Renal pelvis (tissue), 12 donors: ENCODE measurements around the gene HEATR3. TPM values are rescaled to one million over a fixed set of nuclear protein-coding genes. Genes with fewer than 3 reads are reported as not detected.

Experiments used
- DNase-seq: peaks from one replicate; pipeline ENCODE4 v3.0.0-alpha.2; 2013
- long read RNA-seq, 16 experiments: transcript quantifications; one replicate each; lab custom pipeline, GENCODE V29; 2026
- polyA plus RNA-seq, 3 donors: library from polyadenylated mRNA; unstranded; fragments of 120-200 nt; gene quantifications; one replicate each; pipeline ENCODE4 v1.2.1, GENCODE V29; 2013; ENCODE audit not compliant: insufficient read length in 3 of 3

Gene HEATR3
- 10 to 100 TPM; 20.3 to 25.2 (median 23.2) TPM for polyA plus RNA-seq
- long read RNA-seq, donor 1, partial matches to known transcripts, result 0 of 1 reads
- long read RNA-seq, donor 1, other reads (novel, unspliced or antisense), result 0 of 1 reads
- long read RNA-seq, donor 2, partial matches to known transcripts, result 5 of 6 reads
- long read RNA-seq, donor 2, other reads (novel, unspliced or antisense), result 0 of 6 reads
- long read RNA-seq, donor 3, partial matches to known transcripts, result 0 of 1 reads
- long read RNA-seq, donor 3, other reads (novel, unspliced or antisense), result 0 of 1 reads
- long read RNA-seq, donor 4, result 0 reads
- long read RNA-seq, donor 5, result 0 reads
- long read RNA-seq, donor 6, result 0 reads
- long read RNA-seq, donor 7, partial matches to known transcripts, result 9 of 10 reads
- long read RNA-seq, donor 7, other reads (novel, unspliced or antisense), result 0 of 10 reads
- long read RNA-seq, donor 8, result 0 reads
- long read RNA-seq, donor 9, partial matches to known transcripts, result 0 of 1 reads
- long read RNA-seq, donor 9, other reads (novel, unspliced or antisense), result 0 of 1 reads
- long read RNA-seq, donor 10, partial matches to known transcripts, result 8 of 8 reads
- long read RNA-seq, donor 10, other reads (novel, unspliced or antisense), result 0 of 8 reads
- long read RNA-seq, donor 11, partial matches to known transcripts, result 0 of 1 reads
- long read RNA-seq, donor 11, other reads (novel, unspliced or antisense), result 0 of 1 reads
- long read RNA-seq, donor 12, partial matches to known transcripts, result 0 of 4 reads
- long read RNA-seq, donor 12, other reads (novel, unspliced or antisense), result 0 of 4 reads
- long read RNA-seq, donor 13, partial matches to known transcripts, result 10 of 10 reads
- long read RNA-seq, donor 13, other reads (novel, unspliced or antisense), result 0 of 10 reads
- long read RNA-seq, donor 14, result 0 reads
- long read RNA-seq, donor 15, result 0 reads
- long read RNA-seq, donor 16, partial matches to known transcripts, result 5 of 5 reads
- long read RNA-seq, donor 16, other reads (novel, unspliced or antisense), result 0 of 5 reads

DNA sequence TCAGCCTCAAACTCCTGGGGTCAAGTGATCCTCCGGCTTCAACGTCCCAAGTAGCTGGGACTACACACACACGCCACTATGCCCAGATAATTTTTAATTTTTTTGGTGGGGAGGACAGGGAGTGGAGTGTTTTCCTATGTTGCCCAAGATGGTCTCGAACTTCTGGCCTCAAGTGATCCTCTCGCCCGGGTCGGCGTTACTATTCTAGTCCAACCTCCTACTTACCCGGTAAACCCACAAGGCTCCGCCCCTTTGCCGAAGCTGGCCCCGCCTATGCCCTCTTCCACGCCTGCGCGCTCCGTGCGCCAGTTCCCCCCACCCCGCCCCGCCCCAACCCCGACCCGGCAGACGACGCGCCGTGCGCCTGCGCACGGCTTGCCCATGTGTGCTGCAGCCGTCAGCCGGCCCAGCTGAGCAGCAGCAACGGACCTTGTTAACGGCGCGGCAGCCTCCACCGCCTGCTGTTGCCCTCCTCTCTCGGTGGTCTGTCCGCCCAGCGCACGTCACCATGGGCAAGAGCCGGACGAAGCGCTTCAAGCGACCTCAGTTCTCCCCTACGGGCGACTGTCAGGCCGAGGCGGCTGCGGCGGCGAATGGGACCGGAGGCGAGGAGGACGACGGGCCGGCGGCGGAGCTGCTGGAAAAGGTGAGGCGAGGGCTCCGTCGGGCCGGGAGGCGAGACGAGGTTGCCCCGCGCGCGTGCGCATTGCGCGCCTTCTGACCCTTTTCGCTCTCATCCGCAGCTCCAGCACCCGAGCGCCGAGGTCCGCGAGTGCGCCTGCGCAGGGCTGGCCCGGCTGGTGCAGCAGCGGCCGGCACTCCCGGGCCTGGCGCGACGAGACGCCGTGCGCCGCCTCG is at the start of gene HEATR3:
HEATR3 (plus strand) TSS at position 347 of the 858 bp plus-strand sequence; CDS start at position 509, 162 bp downstream.
- DNase-seq, result peak; percentile 89

DNA sequence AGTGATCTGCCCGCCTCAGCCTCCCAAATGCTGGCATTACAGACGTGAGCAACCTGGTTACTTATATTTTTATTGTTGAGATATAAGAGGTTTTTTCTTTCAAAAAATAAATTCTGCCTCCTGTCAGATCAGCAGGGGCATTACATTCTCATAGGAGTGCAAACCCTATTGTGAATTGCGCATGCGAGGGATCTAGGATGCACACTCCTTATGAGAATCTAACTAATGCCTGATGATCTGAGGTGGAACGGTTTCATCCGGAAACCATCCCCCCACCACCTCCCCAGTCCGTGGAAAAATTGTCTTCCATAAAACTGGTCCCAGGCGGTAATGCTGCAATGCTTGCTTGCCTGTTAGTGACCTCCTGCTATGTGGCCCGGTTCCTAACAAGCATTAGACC is 48.2 kb upstream of the HEATR3 start:
- no peak for DNase-seq

- DNase-seq, result no peak
These were observed 44.2 kb upstream of the HEATR3 start for GRCh38 chr16:50021544-50021943.

DNA sequence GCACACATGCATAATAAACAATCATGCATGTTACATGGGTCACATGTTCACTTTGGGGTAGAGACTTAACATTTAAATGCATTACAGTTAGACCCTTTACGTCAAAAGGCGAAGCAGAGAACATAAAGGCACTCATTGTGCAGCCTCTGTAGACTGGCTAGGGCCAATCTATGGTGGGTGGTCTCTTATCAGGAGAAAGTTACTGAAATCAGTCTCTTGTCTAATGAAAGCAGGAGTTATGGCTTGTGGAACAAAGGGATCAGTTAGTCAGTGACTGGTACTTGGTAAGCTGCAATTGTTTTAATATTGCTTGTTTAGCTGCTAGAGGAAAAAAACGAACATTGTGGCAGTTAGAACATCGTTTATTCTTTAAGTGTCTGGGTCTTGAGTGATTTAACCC is 42.1 kb upstream of the HEATR3 start:
- DNase-seq, result no peak

- no peak for DNase-seq
These were observed 41.6 kb upstream of the HEATR3 start for GRCh38 chr16:50024207-50024606.

GRCh38 chr16:50024684-50025536 is 40.9 kb upstream of the HEATR3 start, which contains the start of gene CNEP1R1:
Gene CNEP1R1, plus strand, starts transcription at chr16:50025225. Its CDS starts 91 bp downstream, at chr16:50025316.
- peak; percentile 97 for DNase-seq

- peak; percentile 31 for DNase-seq
These were observed 40.2 kb upstream of the HEATR3 start for GRCh38 chr16:50025537-50025931.

GRCh38 chr16:50027829-50028228 is 37.9 kb upstream of the HEATR3 start:
- DNase-seq, result no peak

DNA sequence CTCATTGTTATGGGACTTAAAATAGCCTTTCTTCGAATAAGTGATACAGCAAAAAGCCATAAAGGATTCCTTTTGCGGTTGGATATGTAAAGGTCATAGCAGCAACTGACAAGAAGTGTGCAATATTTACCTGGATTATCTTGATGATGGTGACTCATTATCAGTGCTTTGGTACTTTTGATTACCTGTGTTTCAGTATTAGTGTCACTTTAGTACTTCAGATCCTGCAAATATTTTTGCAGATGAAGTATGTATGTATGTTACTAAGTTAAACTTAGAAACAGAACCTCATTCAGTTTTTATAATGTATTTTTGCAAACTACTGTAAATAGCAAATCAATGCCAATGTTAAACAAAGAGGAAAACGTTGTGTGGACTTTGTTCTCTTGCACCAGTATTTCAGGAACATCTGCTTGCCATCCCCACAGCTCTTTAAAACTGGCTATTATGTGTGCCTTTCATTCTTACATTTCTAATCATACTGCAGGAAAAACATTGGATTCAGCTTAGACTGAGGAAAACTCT is 30.2 kb upstream of the HEATR3 start:
- DNase-seq, result no peak

GRCh38 chr16:50036426-50036825 is 29.3 kb upstream of the HEATR3 start:
- no peak for DNase-seq

GRCh38 chr16:50037662-50038220 is 28.0 kb upstream of the HEATR3 start:
- DNase-seq, result no peak

- DNase-seq, result no peak
These were observed 27.5 kb upstream of the HEATR3 start for GRCh38 chr16:50038286-50038685.

GRCh38 chr16:50038756-50039529 is 26.8 kb upstream of the HEATR3 start:
- no peak for DNase-seq

DNA sequence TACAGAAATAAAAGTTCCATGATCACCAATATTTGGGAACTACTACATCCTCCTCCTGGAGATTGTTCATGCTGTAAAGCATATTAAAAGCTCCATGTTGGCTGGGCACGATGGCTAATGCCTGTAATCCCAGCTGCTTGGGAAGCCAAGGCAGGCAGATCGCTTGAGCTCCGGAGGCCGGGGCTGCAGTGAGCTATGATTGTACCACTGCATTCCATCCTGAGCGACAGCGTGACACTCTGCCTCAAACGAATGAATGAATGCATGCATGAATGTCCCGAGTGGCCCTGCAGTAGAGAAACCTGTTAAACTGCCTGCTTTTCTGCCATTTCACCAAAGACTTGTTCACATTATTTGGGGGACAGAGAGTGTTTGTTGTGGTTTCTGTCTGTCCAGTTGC is 25.8 kb upstream of the HEATR3 start:
- DNase-seq, result no peak

DNA sequence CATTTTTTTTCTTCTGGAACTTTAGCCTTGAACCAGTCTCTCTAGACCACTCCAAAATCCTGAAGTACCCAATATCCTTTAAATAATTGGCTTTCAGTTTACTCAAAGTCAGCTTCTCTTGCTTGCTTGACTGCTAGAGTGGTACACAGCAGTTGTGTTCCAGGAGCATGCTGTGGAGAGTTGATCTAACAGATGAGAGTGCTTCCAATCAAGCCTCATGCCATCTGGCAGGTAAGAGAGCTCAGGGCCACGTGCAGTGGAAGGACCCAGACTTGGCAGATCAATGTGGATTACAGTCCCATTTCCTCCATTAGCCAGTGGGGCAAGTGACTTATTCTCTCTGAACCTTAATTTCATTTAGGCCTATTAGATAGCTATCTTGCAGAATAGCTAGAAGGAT is 25.1 kb upstream of the HEATR3 start:
- no peak for DNase-seq

DNA sequence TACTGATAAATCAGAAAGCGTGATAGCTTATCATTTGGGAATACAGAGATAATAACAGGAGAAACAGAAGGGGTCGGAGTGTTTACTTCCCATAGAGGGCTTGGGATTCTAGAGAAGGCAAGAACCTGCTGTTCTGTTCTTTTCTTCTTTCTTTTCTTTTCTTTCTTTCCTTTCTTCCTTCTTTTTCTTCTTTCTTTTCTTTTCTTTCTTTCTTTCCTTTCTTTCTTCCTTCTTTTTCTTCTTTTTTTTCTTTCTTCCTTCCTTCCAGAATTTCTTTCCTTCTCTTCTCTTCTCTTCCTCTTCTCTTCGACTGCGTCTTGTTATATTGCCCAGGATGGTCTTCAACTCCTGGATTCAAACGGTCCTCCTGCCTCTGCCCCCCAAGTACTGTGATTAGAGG is 22.4 kb upstream of the HEATR3 start:
- DNase-seq, result no peak

DNA sequence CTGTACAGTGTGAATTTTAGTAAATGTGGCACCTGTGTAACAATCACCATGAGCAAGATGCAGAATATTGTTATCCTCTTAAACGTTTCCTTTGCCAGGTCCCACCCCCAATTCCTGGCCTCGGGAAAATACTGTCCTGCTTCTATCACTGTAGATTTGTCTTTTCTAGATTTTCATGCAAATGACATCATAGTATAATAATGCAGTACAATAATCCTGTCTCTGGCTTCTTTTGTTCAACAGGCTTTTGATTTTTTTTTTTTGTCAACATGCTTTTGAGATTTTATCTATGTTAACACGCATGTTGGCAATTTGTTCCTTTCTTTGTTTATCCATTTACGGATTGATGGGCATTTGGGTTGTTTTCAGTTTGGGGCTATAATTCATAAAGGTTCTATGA is 20.4 kb upstream of the HEATR3 start:
- DNase-seq, result no peak

- DNase-seq, result no peak
These were observed 18.9 kb upstream of the HEATR3 start for GRCh38 chr16:50046853-50047252.

DNA sequence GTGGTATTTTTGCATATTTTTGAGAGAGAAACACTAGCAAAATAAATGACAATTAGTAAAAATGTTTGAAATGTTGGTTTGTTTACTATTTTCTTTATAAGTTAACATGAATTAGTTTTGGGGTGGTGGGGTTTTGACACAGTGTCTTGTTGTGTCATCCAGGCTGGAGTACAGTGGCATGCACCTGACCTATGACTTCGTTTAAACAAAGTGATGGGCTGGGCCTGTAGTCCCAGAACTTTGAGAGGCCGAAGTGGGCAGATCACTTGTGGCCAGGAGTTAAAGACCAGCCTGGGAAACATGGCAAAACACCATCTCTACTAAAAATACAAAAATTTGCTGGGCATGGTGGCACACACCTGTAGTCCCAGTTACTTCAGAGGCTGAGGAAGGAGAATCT is 17.9 kb upstream of the HEATR3 start:
- no peak for DNase-seq
